ENCODE measurements around the gene BARD1.
A peak's percentile ranks its signal among the peaks of the same experiment; 100 is the strongest.
"Not testable (repeated sequence)": the region's sequence is repeated elsewhere in the genome, so short reads cannot be mapped to it uniquely, and the experiment has no call there.

The BARD1 gene

GRCh38 chr2:214801768-214802397, 7.6 kb downstream of the BARD1 start:
- in situ Hi-C loops (cut with HindIII; ENCODE audit: low pct_unique_long_range_greater_than_20kb, low sequenced_read_pairs): no loop called here
- TF ChIP-seq JUND (IDR thresholded peaks at IDR 0.05; ENCODE audit: low read depth): no peak

GRCh38 chr2:214801068-214801467, 8.4 kb downstream of the BARD1 start:
- no peak for DNase-seq (ENCODE audit: low read depth in 1 of 2, low spot score in 1 of 2)
- in situ Hi-C loops (cut with HindIII; ENCODE audit: low pct_unique_long_range_greater_than_20kb, low sequenced_read_pairs): no loop called here
- TF ChIP-seq JUND (IDR thresholded peaks at IDR 0.05; ENCODE audit: low read depth): no peak

More at GRCh38 chr2:214801768-214802397, 7.6 kb downstream of the BARD1 start:
- DNase-seq (ENCODE audit: low read depth in 1 of 2, low spot score in 1 of 2): no peak

- in situ Hi-C loops (cut with HindIII; ENCODE audit: low pct_unique_long_range_greater_than_20kb, low sequenced_read_pairs): no loop called here
- DNase-seq (ENCODE audit: low read depth in 1 of 2, low spot score in 1 of 2): peak in 1 of 2 experiments; percentile 45
- TF ChIP-seq JUND (IDR thresholded peaks at IDR 0.05; ENCODE audit: low read depth): no peak
Measured at GRCh38 chr2:214800180-214800579, 9.3 kb downstream of the BARD1 start.

- in situ Hi-C loops (cut with HindIII; ENCODE audit: low pct_unique_long_range_greater_than_20kb, low sequenced_read_pairs): no loop called here
- TF ChIP-seq JUND (IDR thresholded peaks at IDR 0.05; ENCODE audit: low read depth): no peak
- DNase-seq (ENCODE audit: low read depth in 1 of 2, low spot score in 1 of 2): no peak
Measured at GRCh38 chr2:214796911-214797310, 12.6 kb downstream of the BARD1 start.

GRCh38 chr2:214783181-214783580, 26.3 kb downstream of the BARD1 start:
- in situ Hi-C loops (cut with HindIII; ENCODE audit: low pct_unique_long_range_greater_than_20kb, low sequenced_read_pairs); DNase-seq (ENCODE audit: low read depth in 1 of 2, low spot score in 1 of 2): not testable (repeated sequence)

- no peak for DNase-seq (ENCODE audit: low read depth in 1 of 2, low spot score in 1 of 2)
- TF ChIP-seq JUND (IDR thresholded peaks at IDR 0.05; ENCODE audit: low read depth): no peak
- in situ Hi-C loops (cut with HindIII; ENCODE audit: low pct_unique_long_range_greater_than_20kb, low sequenced_read_pairs): no loop called here
Measured at GRCh38 chr2:214782671-214783070, 26.8 kb downstream of the BARD1 start.

- no peak for TF ChIP-seq JUND (IDR thresholded peaks at IDR 0.05; ENCODE audit: low read depth)
- in situ Hi-C loops (cut with HindIII; ENCODE audit: low pct_unique_long_range_greater_than_20kb, low sequenced_read_pairs): no loop called here
Measured at GRCh38 chr2:214781226-214781625, 28.3 kb downstream of the BARD1 start.

GRCh38 chr2:214775971-214776370, 33.5 kb downstream of the BARD1 start:
- in situ Hi-C loops (cut with HindIII; ENCODE audit: low pct_unique_long_range_greater_than_20kb, low sequenced_read_pairs): no loop called here
- TF ChIP-seq JUND (IDR thresholded peaks at IDR 0.05; ENCODE audit: low read depth): no peak
- no peak for DNase-seq (ENCODE audit: low read depth in 1 of 2, low spot score in 1 of 2)

More at GRCh38 chr2:214781226-214781625, 28.3 kb downstream of the BARD1 start:
- no peak for DNase-seq (ENCODE audit: low read depth in 1 of 2, low spot score in 1 of 2)

- DNase-seq (ENCODE audit: low read depth in 1 of 2, low spot score in 1 of 2): no peak
- no peak for TF ChIP-seq JUND (IDR thresholded peaks at IDR 0.05; ENCODE audit: low read depth)
- in situ Hi-C loops (cut with HindIII; ENCODE audit: low pct_unique_long_range_greater_than_20kb, low sequenced_read_pairs): no loop called here
Measured at GRCh38 chr2:214774108-214774507, 35.4 kb downstream of the BARD1 start.

GRCh38 chr2:214772443-214773015, 37.0 kb downstream of the BARD1 start:
- in situ Hi-C loops (cut with HindIII; ENCODE audit: low pct_unique_long_range_greater_than_20kb, low sequenced_read_pairs): no loop called here
- DNase-seq (ENCODE audit: low read depth in 1 of 2, low spot score in 1 of 2): no peak
- no peak for TF ChIP-seq JUND (IDR thresholded peaks at IDR 0.05; ENCODE audit: low read depth)

GRCh38 chr2:214765180-214765579, 44.3 kb downstream of the BARD1 start:
- no peak for DNase-seq (ENCODE audit: low read depth in 1 of 2, low spot score in 1 of 2)
- in situ Hi-C loops (cut with HindIII; ENCODE audit: low pct_unique_long_range_greater_than_20kb, low sequenced_read_pairs): no loop called here
- no peak for TF ChIP-seq JUND (IDR thresholded peaks at IDR 0.05; ENCODE audit: low read depth)

GRCh38 chr2:214753455-214753854, 56.0 kb downstream of the BARD1 start:
- DNase-seq (ENCODE audit: low read depth in 1 of 2, low spot score in 1 of 2): no peak
- no peak for TF ChIP-seq JUND (IDR thresholded peaks at IDR 0.05; ENCODE audit: low read depth)
- in situ Hi-C loops (cut with HindIII; ENCODE audit: low pct_unique_long_range_greater_than_20kb, low sequenced_read_pairs): no loop called here

- no peak for DNase-seq (ENCODE audit: low read depth in 1 of 2, low spot score in 1 of 2)
- in situ Hi-C loops (cut with HindIII; ENCODE audit: low pct_unique_long_range_greater_than_20kb, low sequenced_read_pairs): no loop called here
- no peak for TF ChIP-seq JUND (IDR thresholded peaks at IDR 0.05; ENCODE audit: low read depth)
Measured at GRCh38 chr2:214750529-214750928, 59.0 kb downstream of the BARD1 start.

GRCh38 chr2:214747992-214748391, 61.5 kb downstream of the BARD1 start:
- in situ Hi-C loops (cut with HindIII; ENCODE audit: low pct_unique_long_range_greater_than_20kb, low sequenced_read_pairs): no loop called here
- no peak for DNase-seq (ENCODE audit: low read depth in 1 of 2, low spot score in 1 of 2)

More at GRCh38 chr2:214747992-214748391, 61.5 kb downstream of the BARD1 start:
- TF ChIP-seq JUND (IDR thresholded peaks at IDR 0.05; ENCODE audit: low read depth): no peak

Measured in T47D (cell line).